Measurements from ENCODE around the gene TPST2.
A peak's percentile ranks its signal among the peaks of the same experiment; 100 is the strongest.

TPST2 gene

GRCh38 chr22:26584010-26584409, 5.9 kb downstream of the TPST2 start:
- no peak for TF ChIP-seq CTCF (IDR thresholded peaks at IDR 0.05; ENCODE audit: control extremely low read depth, extremely low read depth, low read depth, missing control alignments)
- CTCF ChIA-PET: interaction anchor here (1.1 to 1.4 kb wide), 2 partner anchors 9 to 12 kb away, joined by 3 to 4 read pairs; no protein-coding TSS in a partner anchor
- no peak for DNase-seq (ENCODE audit: extremely low spot score)
- POLR2A ChIA-PET: interaction anchor here (1.0 kb wide), 1 partner anchor 8 kb away, joined by 6 read pairs; no protein-coding TSS in a partner anchor

- CTCF ChIA-PET: interaction anchor here (1.0 kb wide), 1 partner anchor 31 kb away, joined by 3 read pairs; no protein-coding TSS in a partner anchor
- POLR2A ChIA-PET: no interaction called here
- TF ChIP-seq CTCF (IDR thresholded peaks at IDR 0.05; ENCODE audit: control extremely low read depth, extremely low read depth, low read depth, missing control alignments): no peak
- DNase-seq (ENCODE audit: extremely low spot score): no peak
Observed at GRCh38 chr22:26581633-26582168, 8.2 kb downstream of the TPST2 start.

DNA sequence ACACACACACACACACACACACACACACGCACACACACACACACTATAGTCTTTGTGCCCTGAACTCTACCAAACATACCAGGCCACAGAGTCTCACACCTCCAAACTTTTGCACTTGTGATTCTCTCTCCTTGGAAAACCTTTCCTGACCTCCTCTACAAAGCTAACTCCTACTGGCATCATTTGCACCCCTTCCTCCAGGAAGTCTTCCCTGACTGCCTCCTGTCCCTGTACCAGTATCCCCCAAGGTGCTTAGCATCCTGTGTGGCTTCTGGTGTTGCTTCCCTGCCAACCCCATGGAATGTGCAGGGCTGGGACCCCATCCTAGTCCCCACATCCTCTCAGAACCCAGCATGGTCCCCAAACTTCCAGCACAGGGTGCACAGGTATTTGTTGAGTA, 8.9 kb downstream of the TPST2 start:
- no peak for TF ChIP-seq CTCF (IDR thresholded peaks at IDR 0.05; ENCODE audit: control extremely low read depth, extremely low read depth, low read depth, missing control alignments)
- POLR2A ChIA-PET: no interaction called here
- CTCF ChIA-PET: interaction anchor here (1.0 kb wide), 1 partner anchor 30 kb away, joined by 3 read pairs; no protein-coding TSS in a partner anchor
- no peak for DNase-seq (ENCODE audit: extremely low spot score)

GRCh38 chr22:26580240-26580962, 9.5 kb downstream of the TPST2 start:
- ChIA-PET CTCF (interaction anchor here (1.8 kb wide), 1 partner anchor 12 kb away, joined by 5 read pairs; no protein-coding TSS in a partner anchor), POLR2A (no interaction called here)
- no peak for DNase-seq (ENCODE audit: extremely low spot score)
- no peak for TF ChIP-seq CTCF (IDR thresholded peaks at IDR 0.05; ENCODE audit: control extremely low read depth, extremely low read depth, low read depth, missing control alignments)

GRCh38 chr22:26579331-26579886, 10.5 kb downstream of the TPST2 start:
- ChIA-PET CTCF (interaction anchor here (1.8 kb wide), 1 partner anchor 13 kb away, joined by 5 read pairs; no protein-coding TSS in a partner anchor), POLR2A (no interaction called here)
- peak; percentile 75 for DNase-seq (ENCODE audit: extremely low spot score)
- no peak for TF ChIP-seq CTCF (IDR thresholded peaks at IDR 0.05; ENCODE audit: control extremely low read depth, extremely low read depth, low read depth, missing control alignments)

GRCh38 chr22:26577081-26577480, 12.9 kb downstream of the TPST2 start:
- DNase-seq (ENCODE audit: extremely low spot score): no peak
- ChIA-PET POLR2A (no interaction called here), CTCF (interaction anchor here (1.2 to 1.6 kb wide), 3 partner anchors 10 to 19 kb away, joined by 3 read pairs; no protein-coding TSS in a partner anchor)
- no peak for TF ChIP-seq CTCF (IDR thresholded peaks at IDR 0.05; ENCODE audit: control extremely low read depth, extremely low read depth, low read depth, missing control alignments)

Measured in GM10248 (cell line).